Adipocyte (in vitro differentiated cells): ENCODE results near the gene CCDC28A.

Experiments used
- DNase-seq: peaks from one replicate; pipeline ENCODE4 v3.0.0-alpha.2; 2015; ENCODE audit warnings: low read depth
- H3K27me3 ChIP-seq: replicated peaks from 2 replicates; pipeline ENCODE4 v1.7.0; 2013; ENCODE audit warnings: mild to moderate bottlenecking, low read length, moderate library complexity; ENCODE audit not compliant: control insufficient read depth, insufficient read depth
- H3K36me3 ChIP-seq: 2 replicates; pipeline ENCODE4 v1.7.0; 2013; ENCODE audit warnings: low read length, mild to moderate bottlenecking, moderate library complexity; ENCODE audit not compliant: control insufficient read depth, insufficient read depth, severe bottlenecking
- H3K4me1 ChIP-seq: 2 replicates; pipeline ENCODE4 v1.7.0; 2013; ENCODE audit warnings: mild to moderate bottlenecking, low read length, moderate library complexity; ENCODE audit not compliant: control insufficient read depth, insufficient read depth
- H3K4me3 ChIP-seq: 2 replicates; pipeline ENCODE4 v1.7.0; 2013; ENCODE audit warnings: mild to moderate bottlenecking, low read length, moderate library complexity
- H3K9ac ChIP-seq: 2 replicates; pipeline ENCODE4 v1.7.0; 2013; ENCODE audit warnings: mild to moderate bottlenecking, low read length, moderate library complexity
- H3K9me3 ChIP-seq: 2 replicates; pipeline ENCODE4 v1.7.0; 2013; ENCODE audit warnings: mild to moderate bottlenecking, low read length, moderate library complexity; ENCODE audit not compliant: control insufficient read depth

The CCDC28A gene

GRCh38 chr6:138796771-138797170 is 23.2 kb downstream of the CCDC28A start:
- DNase-seq = no peak
- Histone ChIP-seq H3K4me3 (no peak overlapping the region), H3K4me1 (no peaks in the 10 kb centered on the region), H3K9ac (no peak overlapping the region), H3K36me3 (peaks cover 5% of the 10 kb centered on the region), H3K27me3 (no peaks in the 10 kb centered on the region), H3K9me3 (no peaks in the 10 kb centered on the region)

- Histone ChIP-seq H3K27me3 (no peaks in the 10 kb centered on the region), H3K4me3 (no peak overlapping the region), H3K4me1 (no peaks in the 10 kb centered on the region), H3K9ac (no peak overlapping the region), H3K36me3 (peaks cover under 1% of the 10 kb centered on the region), H3K9me3 (no peaks in the 10 kb centered on the region)
- DNase-seq = no peak
Observed at GRCh38 chr6:138797806-138798446, 24.4 kb downstream of the CCDC28A start.

GRCh38 chr6:138800377-138801150 is 27.0 kb downstream of the CCDC28A start:
- Histone ChIP-seq H3K36me3 (no peaks in the 10 kb centered on the region), H3K4me1 (peaks cover 8% of the 10 kb centered on the region), H3K9ac (no peak overlapping the region), H3K9me3 (no peaks in the 10 kb centered on the region), H3K4me3 (no peak overlapping the region), H3K27me3 (no peaks in the 10 kb centered on the region)
- DNase-seq = no peak

- Histone ChIP-seq H3K4me1 (peaks cover 8% of the 10 kb centered on the region), H3K9me3 (no peaks in the 10 kb centered on the region), H3K36me3 (no peaks in the 10 kb centered on the region), H3K9ac (no peak overlapping the region), H3K27me3 (no peaks in the 10 kb centered on the region), H3K4me3 (no peak overlapping the region)
- DNase-seq = no peak
Observed at GRCh38 chr6:138803331-138803730, 29.8 kb downstream of the CCDC28A start.

- peak overlapping the region; percentile 13 for H3K4me3 ChIP-seq
Observed at GRCh38 chr6:138803861-138804260, 30.3 kb downstream of the CCDC28A start.

GRCh38 chr6:138805016-138805765 is 31.6 kb downstream of the CCDC28A start:
- peak; percentile 7 for DNase-seq
- Histone ChIP-seq H3K9ac (no peak overlapping the region), H3K4me1 (peaks cover 8% of the 10 kb centered on the region), H3K9me3 (no peaks in the 10 kb centered on the region), H3K4me3 (no peak overlapping the region), H3K36me3 (no peaks in the 10 kb centered on the region), H3K27me3 (no peaks in the 10 kb centered on the region)

More at GRCh38 chr6:138803861-138804260, 30.3 kb downstream of the CCDC28A start:
- peak; percentile 36 for DNase-seq
- Histone ChIP-seq H3K9ac (no peak overlapping the region), H3K4me1 (peaks cover 8% of the 10 kb centered on the region), H3K36me3 (no peaks in the 10 kb centered on the region), H3K27me3 (no peaks in the 10 kb centered on the region), H3K9me3 (no peaks in the 10 kb centered on the region)

- no peak for DNase-seq
- Histone ChIP-seq H3K9ac (no peak overlapping the region), H3K4me3 (no peak overlapping the region), H3K36me3 (no peaks in the 10 kb centered on the region), H3K4me1 (peaks cover 8% of the 10 kb centered on the region), H3K27me3 (no peaks in the 10 kb centered on the region), H3K9me3 (no peaks in the 10 kb centered on the region)
Observed at GRCh38 chr6:138806889-138807288, 33.3 kb downstream of the CCDC28A start.

GRCh38 chr6:138809677-138810076 is 36.1 kb downstream of the CCDC28A start:
- Histone ChIP-seq H3K9ac (no peak overlapping the region), H3K27me3 (no peaks in the 10 kb centered on the region), H3K9me3 (no peaks in the 10 kb centered on the region), H3K4me3 (no peak overlapping the region), H3K36me3 (no peaks in the 10 kb centered on the region), H3K4me1 (peaks cover 5% of the 10 kb centered on the region)
- no peak for DNase-seq

GRCh38 chr6:138811866-138812265 is 38.3 kb downstream of the CCDC28A start:
- no peaks in the 10 kb centered on the region for H3K27me3 ChIP-seq
- H3K9me3 ChIP-seq = no peaks in the 10 kb centered on the region
- H3K4me1 ChIP-seq = no peaks in the 10 kb centered on the region
- H3K9ac ChIP-seq = no peak overlapping the region
- no peaks in the 10 kb centered on the region for H3K36me3 ChIP-seq
- no peak for DNase-seq
- no peak overlapping the region for H3K4me3 ChIP-seq

- Histone ChIP-seq H3K27me3 (no peaks in the 10 kb centered on the region), H3K4me1 (peaks cover 3% of the 10 kb centered on the region), H3K4me3 (no peak overlapping the region), H3K9me3 (no peaks in the 10 kb centered on the region), H3K9ac (no peak overlapping the region), H3K36me3 (no peaks in the 10 kb centered on the region)
- DNase-seq = no peak
Observed at GRCh38 chr6:138814179-138814834, 40.7 kb downstream of the CCDC28A start.

GRCh38 chr6:138815221-138815620 is 41.7 kb downstream of the CCDC28A start:
- H3K9ac ChIP-seq = no peak overlapping the region
- no peak overlapping the region for H3K4me3 ChIP-seq
- H3K36me3 ChIP-seq = no peaks in the 10 kb centered on the region
- H3K27me3 ChIP-seq = no peaks in the 10 kb centered on the region
- no peak for DNase-seq
- H3K4me1 ChIP-seq = peaks cover 3% of the 10 kb centered on the region
- H3K9me3 ChIP-seq = no peaks in the 10 kb centered on the region
